ENCODE measurements around the gene ARID3B.

Gene ARID3B

GRCh38 chr15:74633781-74634180 lies 92.8 kb downstream of the ARID3B start:
- in situ Hi-C loops (cut with HindIII; ENCODE audit: low sequenced_read_pairs) = loop anchor here (5.0 kb wide), 1 partner anchor 139 kb away; no protein-coding TSS in a partner anchor

GRCh38 chr15:74635228-74635627 lies 94.2 kb downstream of the ARID3B start:
- in situ Hi-C loops (cut with HindIII; ENCODE audit: low sequenced_read_pairs) = no loop called here

- in situ Hi-C loops (cut with HindIII; ENCODE audit: low sequenced_read_pairs) = no loop called here
Measured at GRCh38 chr15:74636984-74637383, 96.0 kb downstream of the ARID3B start.

- in situ Hi-C loops (cut with HindIII; ENCODE audit: low sequenced_read_pairs) = no loop called here
Measured at GRCh38 chr15:74641151-74641550, 100.1 kb downstream of the ARID3B start.

GRCh38 chr15:74642348-74642733 lies 101.3 kb downstream of the ARID3B start:
- in situ Hi-C loops (cut with HindIII; ENCODE audit: low sequenced_read_pairs) = no loop called here

GRCh38 chr15:74642734-74643664 lies 102.0 kb downstream of the ARID3B start:
- in situ Hi-C loops (cut with HindIII; ENCODE audit: low sequenced_read_pairs) = no loop called here

- in situ Hi-C loops (cut with HindIII; ENCODE audit: low sequenced_read_pairs) = no loop called here
Measured at GRCh38 chr15:74643665-74644204, 102.7 kb downstream of the ARID3B start.

- in situ Hi-C loops (cut with HindIII; ENCODE audit: low sequenced_read_pairs) = no loop called here
Measured at GRCh38 chr15:74646480-74646879, 105.5 kb downstream of the ARID3B start.

All from DLD1 (cell line).